Transverse colon (tissue), 4 donors: ENCODE results near the gene MAGI2.

Source experiments
- EP300 ChIP-seq: sonication (generic); formaldehyde crosslinking; IDR thresholded peaks from one replicate; pipeline ENCODE4 v1.6.1; 2017; ENCODE audit warnings: antibody characterized with exemption, low read depth
- POLR2A ChIP-seq: fragments of 450-650 bp; IDR thresholded peaks from one replicate; pipeline ENCODE4 v1.6.1; 2016; ENCODE audit warnings: antibody characterized with exemption, mild to moderate bottlenecking, moderate library complexity
- POLR2AphosphoS5 ChIP-seq, 3 donors: sonication (generic); formaldehyde crosslinking; IDR thresholded peaks; one replicate each; pipeline ENCODE4 v1.6.1; 2016; ENCODE audit warnings: antibody characterized with exemption in 3 of 3
- TF ChIP-seq, protein P1 (sequence below), 5 experiments: fragments of 200-600 bp in 3 of 5; fragments of 450-650 bp in 2 of 5; sonication (generic) in 3 of 5; IDR thresholded peaks; 1 replicate in 2 of 5; 2 replicates in 3 of 5; pipeline ENCODE4 v1.5.1; 2016 to 2017; ENCODE audit warnings: antibody characterized with exemption in 5 of 5, inconsistent platforms in 3 of 5, mild to moderate bottlenecking in 2 of 5, moderate library complexity in 1 of 5

DNA sequence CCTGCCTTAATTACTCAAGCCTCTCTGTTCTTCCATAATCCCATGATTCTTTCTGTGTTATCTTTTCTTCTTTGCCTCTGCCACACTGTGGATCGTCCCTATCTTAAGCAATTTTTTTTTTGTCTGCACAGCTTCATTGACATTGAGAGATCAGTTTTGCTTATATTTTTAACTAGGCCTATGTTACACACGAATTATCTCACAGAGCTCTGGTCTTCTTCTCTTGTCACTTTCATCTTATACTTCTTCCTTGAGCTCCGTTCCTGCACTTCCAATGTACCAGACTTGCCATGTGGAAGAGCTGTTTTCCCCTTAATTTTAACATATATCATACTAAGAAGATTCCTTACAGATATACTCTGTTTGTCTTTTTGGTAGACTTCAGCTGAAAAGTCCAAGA, 106.1 kb downstream of the MAGI2 start:
- TF ChIP-seq POLR2AphosphoS5 (IDR thresholded peaks at IDR 0.05) (no peak), POLR2A (no peak), EP300 (no peak)
- TF ChIP-seq, protein P1, sequence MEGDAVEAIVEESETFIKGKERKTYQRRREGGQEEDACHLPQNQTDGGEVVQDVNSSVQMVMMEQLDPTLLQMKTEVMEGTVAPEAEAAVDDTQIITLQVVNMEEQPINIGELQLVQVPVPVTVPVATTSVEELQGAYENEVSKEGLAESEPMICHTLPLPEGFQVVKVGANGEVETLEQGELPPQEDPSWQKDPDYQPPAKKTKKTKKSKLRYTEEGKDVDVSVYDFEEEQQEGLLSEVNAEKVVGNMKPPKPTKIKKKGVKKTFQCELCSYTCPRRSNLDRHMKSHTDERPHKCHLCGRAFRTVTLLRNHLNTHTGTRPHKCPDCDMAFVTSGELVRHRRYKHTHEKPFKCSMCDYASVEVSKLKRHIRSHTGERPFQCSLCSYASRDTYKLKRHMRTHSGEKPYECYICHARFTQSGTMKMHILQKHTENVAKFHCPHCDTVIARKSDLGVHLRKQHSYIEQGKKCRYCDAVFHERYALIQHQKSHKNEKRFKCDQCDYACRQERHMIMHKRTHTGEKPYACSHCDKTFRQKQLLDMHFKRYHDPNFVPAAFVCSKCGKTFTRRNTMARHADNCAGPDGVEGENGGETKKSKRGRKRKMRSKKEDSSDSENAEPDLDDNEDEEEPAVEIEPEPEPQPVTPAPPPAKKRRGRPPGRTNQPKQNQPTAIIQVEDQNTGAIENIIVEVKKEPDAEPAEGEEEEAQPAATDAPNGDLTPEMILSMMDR (IDR thresholded peaks at IDR 0.05), result no peak
